Measurements from ENCODE around the gene CPLX4. TPM values are rescaled to one million over a fixed set of nuclear protein-coding genes. Genes with fewer than 3 reads are reported as not detected.
A peak's percentile ranks its signal among the peaks of the same experiment; 100 is the strongest.

Gene CPLX4, protein sequence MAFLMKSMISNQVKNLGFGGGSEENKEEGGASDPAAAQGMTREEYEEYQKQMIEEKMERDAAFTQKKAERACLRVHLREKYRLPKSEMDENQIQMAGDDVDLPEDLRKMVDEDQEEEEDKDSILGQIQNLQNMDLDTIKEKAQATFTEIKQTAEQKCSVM
- total RNA-seq, result not detected

DNA sequence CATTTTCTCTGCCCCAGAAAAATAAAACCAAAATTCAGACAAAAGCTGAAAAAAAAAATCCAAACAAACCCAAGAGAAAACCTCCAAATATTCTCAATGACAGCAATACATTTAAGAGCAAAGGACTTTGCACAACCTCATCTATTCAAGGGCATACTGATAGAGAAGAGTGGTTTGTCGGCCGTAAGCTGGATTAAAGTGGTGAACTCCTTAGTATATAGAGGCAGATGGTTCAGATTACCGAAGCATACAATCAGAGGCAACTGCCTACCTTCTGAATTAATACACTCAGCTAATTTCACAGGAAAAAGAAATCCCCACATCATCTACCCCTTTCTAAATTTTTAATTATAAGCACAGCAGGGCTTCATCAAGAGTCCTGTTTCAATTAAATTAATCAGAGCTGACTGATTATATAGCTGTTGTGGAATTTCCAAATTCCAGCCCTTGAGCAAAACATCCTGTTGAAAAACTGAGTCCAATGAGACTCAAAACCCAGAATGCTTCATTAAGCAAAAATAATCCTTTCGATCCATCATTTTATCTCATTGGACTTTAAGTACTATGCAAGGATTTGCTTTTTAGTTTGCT is at the start of gene CPLX4:
TSS of gene CPLX4 (minus strand) at position 190 of the 591 bp plus-strand sequence. CDS start at position 3, 187 bp downstream.
- intact Hi-C loops (cut with DNase I), result no loop called here
- H3K4me1 ChIP-seq, result no peaks in the 10 kb centered on the region
- no peak within 1 kb of the TSS for H3K4me3 ChIP-seq
- H3K36me3 ChIP-seq (replicated peaks in 1 of 2; ENCODE audit: insufficient read depth in 1 of 2, low read depth in 2 of 2), result no peaks in the 10 kb centered on the region
- H3K27me3 ChIP-seq, result no peaks in the 10 kb centered on the region
- 74 to 78% methylated on average over 4 of the region's 4 CpGs for WGBS, 2 donors
- TF ChIP-seq POLR2A (IDR thresholded peaks at IDR 0.05), result no peak
- DNase-seq, result no peak
- no peaks in the 10 kb centered on the region for H3K9me3 ChIP-seq
- no peak within 1 kb of the TSS for H3K27ac ChIP-seq
- ATAC-seq, result no peak

DNA sequence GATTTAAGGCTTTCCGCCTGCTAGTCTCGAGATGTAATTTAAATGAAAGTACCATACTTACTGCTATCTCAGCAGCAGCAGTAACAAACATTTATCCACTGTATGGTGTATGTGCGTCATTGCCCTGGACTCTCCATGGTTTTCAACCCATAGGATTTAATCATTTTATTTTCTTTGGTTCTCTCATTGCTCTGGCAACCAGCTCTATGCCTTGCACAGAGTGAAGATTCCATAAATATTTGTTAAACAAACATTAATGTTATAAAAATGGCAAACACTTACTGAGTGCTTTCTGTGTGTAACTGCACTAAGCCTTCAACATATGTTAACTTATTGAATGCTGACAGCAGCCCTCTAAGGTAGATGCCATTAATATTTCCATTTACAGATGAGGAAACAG is 41.9 kb upstream of the CPLX4 start:
- H3K27ac ChIP-seq, result no peak overlapping the region
- no peaks in the 10 kb centered on the region for H3K27me3 ChIP-seq
- intact Hi-C loops (cut with DNase I), result no loop called here
- H3K36me3 ChIP-seq (replicated peaks in 1 of 2; ENCODE audit: insufficient read depth in 1 of 2, low read depth in 2 of 2), result no peaks in the 10 kb centered on the region
- ATAC-seq, result no peak
- peaks cover 22% of the 10 kb centered on the region for H3K4me1 ChIP-seq
- DNase-seq, result no peak
- H3K9me3 ChIP-seq, result no peaks in the 10 kb centered on the region
- WGBS, 2 donors, result 93 to 97% methylated on average over 3 of the region's 3 CpGs
- no peak for TF ChIP-seq POLR2A (IDR thresholded peaks at IDR 0.05)
- no peak for TF ChIP-seq CTCF (IDR thresholded peaks at IDR 0.05)
- H3K4me3 ChIP-seq, result no peak overlapping the region

DNA sequence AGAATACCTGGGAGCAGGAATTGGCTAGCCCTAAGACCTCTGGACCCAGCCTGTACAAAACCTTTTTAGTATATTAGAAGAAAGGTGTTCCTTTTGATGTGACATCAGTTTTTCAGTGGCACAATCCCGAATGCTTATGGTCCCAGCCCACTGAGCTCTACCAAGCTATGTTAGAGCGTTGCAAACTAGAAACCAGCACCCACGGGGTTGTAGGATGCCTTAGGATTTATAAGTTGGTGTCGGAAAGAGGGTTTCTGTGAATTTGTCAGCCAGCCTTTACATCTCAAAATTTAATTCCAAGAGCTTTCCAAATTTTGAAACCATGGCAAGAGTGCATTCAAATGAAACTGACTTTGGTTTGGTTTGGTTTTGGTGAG is 41.1 kb upstream of the CPLX4 start:
- Histone ChIP-seq H3K9me3 (no peaks in the 10 kb centered on the region), H3K27me3 (no peaks in the 10 kb centered on the region), H3K4me3 (peak overlapping the region; percentile 64 to 89), H3K27ac (peak overlapping the region in 3 of 4 donors; percentile 36 to 97 (median 96)), H3K36me3 (replicated peaks in 1 of 2; ENCODE audit: insufficient read depth in 1 of 2, low read depth in 2 of 2) (peaks cover 0 to 4% of the 10 kb centered on the region in 2 donors), H3K4me1 (peaks cover 25% of the 10 kb centered on the region)
- ATAC-seq, result peak; percentile 21
- WGBS, 2 donors, result 4 to 7% methylated on average over 4 of the region's 4 CpGs
- DNase-seq, result no peak
- intact Hi-C loops (cut with DNase I), result no loop called here
- TF ChIP-seq POLR2A (IDR thresholded peaks at IDR 0.05) (no peak), CTCF (IDR thresholded peaks at IDR 0.05) (no peak)

GRCh38 chr18:59358712-59359575 is 40.5 kb upstream of the CPLX4 start, which contains the start of gene LMAN1:
Gene LMAN1, minus strand, starts transcription at chr18:59359265. Its CDS starts 21 bp downstream, at chr18:59359244.
- peak within 1 kb of the TSS; percentile 87 to 97 (median 96) for H3K27ac ChIP-seq
- H3K36me3 ChIP-seq (replicated peaks in 1 of 2; ENCODE audit: insufficient read depth in 1 of 2, low read depth in 2 of 2), result peaks cover 0 to 4% of the 10 kb centered on the region in 2 donors
- 0% methylated on average over 23 to 76 of the region's 76 CpGs for WGBS, 2 donors
- no peaks in the 10 kb centered on the region for H3K9me3 ChIP-seq
- peak within 1 kb of the TSS; percentile 64 to 89 for H3K4me3 ChIP-seq
- peaks cover 25% of the 10 kb centered on the region for H3K4me1 ChIP-seq
- peak; percentile 96 to 99 (median 97) for DNase-seq
- peak; percentile 94 for ATAC-seq
- H3K27me3 ChIP-seq, result no peaks in the 10 kb centered on the region
- TF ChIP-seq CTCF (IDR thresholded peaks at IDR 0.05) (no peak), POLR2A (IDR thresholded peaks at IDR 0.05) (peak; percentile 60 to 81 (median 81))
- intact Hi-C loops (cut with DNase I), result no loop called here

DNA sequence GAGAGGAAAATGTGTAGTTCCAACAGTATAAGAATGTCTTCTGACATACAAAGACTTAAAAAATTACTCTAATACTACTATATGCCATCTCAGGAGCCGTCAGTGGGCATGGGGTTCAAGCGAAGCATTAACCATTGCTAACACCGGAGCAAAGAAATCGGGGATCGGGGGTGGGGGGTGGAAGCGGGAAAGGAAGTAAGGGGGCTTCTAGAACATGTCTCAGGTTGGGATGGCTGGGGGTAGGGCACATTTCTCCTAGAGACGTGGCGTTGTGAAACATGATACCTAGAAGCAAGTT is 39.9 kb upstream of the CPLX4 start:
- 0 to 1% methylated on average over 8 of the region's 8 CpGs for WGBS, 2 donors
- no peak for ATAC-seq

More for the DNA sequence above, 39.9 kb upstream of the CPLX4 start:
- TF ChIP-seq POLR2A (IDR thresholded peaks at IDR 0.05), result no peak
- TF ChIP-seq CTCF (IDR thresholded peaks at IDR 0.05), result no peak
- no peaks in the 10 kb centered on the region for H3K27me3 ChIP-seq
- H3K4me3 ChIP-seq, result peak overlapping the region; percentile 64 to 89
- H3K27ac ChIP-seq, result peak overlapping the region; percentile 87 to 97 (median 96)
- H3K9me3 ChIP-seq, result no peaks in the 10 kb centered on the region
- peaks cover 0 to 9% of the 10 kb centered on the region in 2 donors for H3K36me3 ChIP-seq (replicated peaks in 1 of 2; ENCODE audit: insufficient read depth in 1 of 2, low read depth in 2 of 2)
- peaks cover 27% of the 10 kb centered on the region for H3K4me1 ChIP-seq
- intact Hi-C loops (cut with DNase I), result no loop called here
- peak in 2 of 4 donors; percentile 63 to 68 for DNase-seq
